CD4-positive, alpha-beta T cell treated with Interleukin-15 for 4 hours (primary cell): ENCODE data around the gene CCDC61.

Experiments
- DNase-seq: peaks from one replicate; pipeline ENCODE4 v3.0.0-alpha.2; 2020; ENCODE audit warnings: low spot score

CCDC61 gene

DNA sequence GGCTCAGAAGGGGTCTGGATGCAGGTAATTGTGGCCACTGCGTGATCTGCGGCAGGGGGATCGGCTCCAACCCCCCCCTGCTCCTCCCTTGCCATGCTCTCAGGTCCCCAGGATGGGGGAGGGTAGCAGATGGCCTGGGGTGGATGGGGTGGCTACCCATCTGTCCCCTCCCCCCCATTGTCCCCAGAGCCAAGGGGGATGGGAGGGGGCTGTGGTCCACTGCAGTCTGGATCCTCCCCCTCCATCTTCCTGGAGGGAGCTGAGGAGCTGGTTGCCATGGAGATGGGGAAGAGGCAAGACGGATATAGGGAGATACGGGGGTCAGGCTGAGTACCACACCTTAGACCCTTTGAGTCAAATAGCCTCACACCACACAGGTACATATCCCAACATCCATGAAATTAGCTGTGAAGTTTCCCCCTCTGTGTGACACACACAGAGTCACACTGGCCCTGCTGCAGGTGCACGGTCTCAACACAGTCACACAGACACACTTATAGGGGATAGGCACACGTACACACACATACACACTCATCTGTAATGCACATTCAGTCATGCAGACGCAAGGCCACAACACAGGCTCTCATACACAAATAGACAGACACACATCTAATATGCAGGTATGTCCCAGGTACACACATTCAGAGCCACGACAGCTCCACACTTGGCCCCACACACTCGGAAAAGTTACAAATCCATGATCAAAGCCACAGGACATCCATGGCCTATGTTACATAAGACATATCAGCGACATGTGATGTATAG, 19.8 kb upstream of the CCDC61 start:
- DNase-seq, result no peak

DNA sequence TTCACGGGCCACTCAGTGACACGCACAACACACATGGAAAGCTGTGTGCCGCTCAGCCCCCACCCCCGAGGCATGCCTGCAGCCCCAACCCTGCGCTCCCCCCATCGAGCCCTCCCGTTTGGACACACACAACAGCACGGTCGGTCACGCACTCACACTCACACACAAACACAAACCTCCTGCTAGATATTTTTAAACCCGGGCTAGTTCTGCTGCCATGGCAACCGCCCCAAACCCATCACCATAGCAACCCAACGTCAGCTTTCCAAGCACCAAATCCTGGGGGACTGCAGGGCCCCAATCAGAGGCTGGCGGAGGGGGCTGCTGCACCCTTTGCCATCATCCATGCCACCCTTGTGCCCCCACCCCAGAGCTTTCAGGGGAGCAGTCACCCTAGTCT, 19.1 kb upstream of the CCDC61 start:
- no peak for DNase-seq

DNA sequence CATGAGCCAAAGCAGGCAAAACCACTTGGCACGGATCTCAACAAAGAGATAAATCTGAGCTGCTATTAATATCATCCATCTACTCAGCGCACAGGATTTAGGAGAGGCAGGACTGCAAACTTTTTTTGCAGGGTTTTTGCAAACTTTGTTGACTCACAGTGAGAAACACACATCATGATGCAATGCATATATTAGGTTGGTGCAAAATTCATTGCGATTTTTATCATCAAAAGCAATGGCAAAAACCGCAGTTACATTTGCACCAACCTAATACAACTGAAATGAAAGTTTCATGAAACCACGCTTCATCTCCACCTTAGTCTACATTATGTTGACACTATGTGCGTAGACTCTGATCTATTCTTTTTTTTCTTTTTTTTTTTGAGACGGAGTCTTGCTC, 17.1 kb upstream of the CCDC61 start:
- DNase-seq, result no peak

DNA sequence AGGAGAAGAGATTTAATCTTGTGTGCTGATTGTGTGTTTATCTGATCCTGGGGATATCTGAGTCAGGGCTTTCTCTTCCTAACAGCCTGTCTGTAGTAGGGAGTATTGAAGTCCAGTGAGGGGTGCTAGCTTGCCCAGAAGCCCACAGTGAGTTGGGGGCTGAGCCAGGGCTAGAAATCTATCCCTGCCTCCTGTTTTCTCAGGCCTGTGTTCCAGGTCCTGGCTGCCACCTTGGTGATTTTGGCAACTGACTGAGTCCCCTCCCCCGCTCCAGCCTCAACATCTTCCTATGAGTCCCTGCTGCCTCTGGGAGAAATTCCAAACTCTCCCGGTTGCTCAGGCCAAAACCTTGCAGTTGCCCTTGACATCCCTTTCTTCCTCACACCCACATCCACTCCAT, 13.9 kb upstream of the CCDC61 start:
- DNase-seq, result no peak

DNA sequence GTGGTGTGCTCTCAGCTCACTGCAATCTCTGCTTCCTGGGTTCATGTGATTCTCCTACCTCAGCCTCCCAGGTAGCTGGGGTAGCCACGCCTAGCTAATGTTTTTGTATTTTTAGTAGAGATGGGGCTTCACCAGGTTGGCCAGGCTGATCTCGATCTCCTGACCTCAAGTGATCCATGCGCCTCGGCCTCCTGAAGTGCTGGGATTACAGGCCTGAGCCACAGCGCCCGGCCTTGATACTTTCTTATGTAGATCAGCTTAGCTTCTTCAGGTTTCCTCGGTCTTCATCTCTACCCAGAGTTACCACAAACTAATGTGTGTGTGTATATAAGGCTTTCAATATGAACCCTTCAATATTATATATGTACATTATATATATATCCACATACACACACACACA, 9.9 kb upstream of the CCDC61 start:
- DNase-seq, result no peak

DNA sequence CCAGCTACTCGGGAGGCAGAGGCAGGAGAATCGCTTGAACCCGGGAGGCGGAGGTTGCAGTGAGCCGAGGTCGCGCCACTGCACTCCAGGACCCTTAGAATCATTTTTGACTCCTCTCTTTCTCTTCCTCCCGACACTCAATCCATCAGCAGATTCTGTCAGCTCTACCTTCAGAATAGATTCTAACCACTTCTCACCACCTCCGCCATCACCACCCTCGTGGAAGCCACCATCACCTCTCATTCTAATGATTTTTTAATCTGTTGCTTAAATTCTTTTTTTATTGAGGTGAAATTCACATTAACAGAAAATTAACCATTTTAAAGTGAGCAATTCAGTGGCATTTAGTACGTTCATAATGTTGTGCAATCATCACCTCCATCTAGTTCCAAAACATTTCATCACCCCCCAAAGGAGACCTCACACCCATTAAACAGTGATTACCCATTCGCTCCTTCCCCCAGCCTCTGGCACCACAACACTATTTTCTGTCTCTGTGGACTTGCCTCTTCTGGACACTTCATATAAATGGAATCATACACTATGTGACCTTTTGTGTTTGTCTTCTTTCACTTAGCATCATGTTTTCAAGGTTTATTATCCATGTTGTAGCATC, 5.0 kb upstream of the CCDC61 start:
- DNase-seq, result no peak

DNA sequence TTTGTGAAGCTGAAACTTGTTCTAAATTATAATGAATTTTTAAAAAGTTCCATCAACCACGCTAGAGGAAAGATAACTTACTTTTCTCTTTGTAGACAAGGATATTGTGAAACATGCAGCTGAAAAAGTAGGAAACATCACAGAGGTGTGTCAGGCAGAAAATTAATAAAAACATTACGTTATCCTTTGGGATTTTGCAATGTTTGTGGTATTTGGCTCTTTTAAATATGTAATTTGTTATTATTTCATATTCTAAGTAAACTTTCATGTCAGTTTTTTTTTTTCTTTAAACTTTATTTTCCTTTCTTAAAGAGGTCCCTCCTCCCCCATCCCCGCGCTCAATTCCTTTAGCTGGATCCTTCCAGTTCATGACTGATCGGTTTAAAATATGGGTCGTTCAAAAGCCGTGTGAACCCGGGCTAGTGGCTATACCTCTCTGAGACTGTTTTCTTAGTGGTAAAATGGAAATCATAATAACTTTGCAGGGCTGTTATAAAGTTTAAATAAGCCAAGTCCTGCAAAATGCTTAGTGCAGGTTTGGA, 740 bp upstream of the CCDC61 start:
- DNase-seq, result no peak

DNA sequence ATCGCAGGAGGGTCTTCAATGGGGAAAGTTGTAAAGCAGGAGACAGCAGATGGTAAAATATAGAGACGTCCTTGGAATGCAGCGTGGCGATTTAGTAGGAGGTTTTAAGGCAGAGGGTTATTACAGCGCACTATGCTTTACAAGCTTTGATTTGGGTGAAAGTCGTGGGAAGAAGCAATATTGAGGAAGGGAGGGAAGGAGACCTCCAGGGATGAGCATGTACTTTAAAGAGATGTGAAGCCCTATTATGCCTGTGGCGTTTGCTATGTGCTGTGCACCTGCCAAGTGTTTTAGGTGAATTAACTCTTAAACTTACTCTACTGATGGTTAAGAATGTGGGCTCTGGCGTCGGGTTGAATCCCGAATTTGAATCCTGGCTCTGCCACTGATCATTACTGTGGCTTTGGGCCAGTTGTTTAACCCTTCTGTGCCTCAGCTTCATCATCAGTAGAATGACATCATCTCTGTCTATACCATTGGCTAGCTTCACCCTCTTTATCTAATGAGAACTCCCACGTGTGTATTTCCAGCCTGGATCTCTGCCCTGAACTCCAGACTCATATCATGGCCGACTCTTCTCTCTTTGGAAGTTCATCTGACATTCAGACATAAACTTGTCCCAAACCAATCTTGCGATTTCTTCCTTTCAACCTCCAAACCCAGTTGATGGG, 583 bp downstream of the CCDC61 start:
- DNase-seq, result no peak

DNA sequence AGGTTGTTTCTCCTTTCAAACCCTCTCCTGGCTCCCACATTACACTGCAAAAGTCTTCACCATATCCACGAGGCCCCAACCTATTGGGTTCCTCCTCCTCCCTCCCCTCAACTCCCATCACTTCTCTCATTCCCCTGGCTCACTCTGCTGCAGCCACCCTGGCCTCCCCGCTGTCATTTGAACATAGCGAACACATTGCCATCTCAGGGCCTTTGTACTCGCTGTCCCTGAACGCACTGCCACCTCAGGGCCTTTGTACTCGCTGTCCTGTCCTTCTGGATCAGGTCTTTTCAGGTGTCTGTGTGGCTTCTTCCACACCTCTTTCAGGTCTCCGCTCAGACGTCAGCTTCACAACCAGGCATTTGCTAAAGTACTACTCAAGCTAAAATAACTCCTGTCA, 1.7 kb downstream of the CCDC61 start:
- DNase-seq, result no peak

DNA sequence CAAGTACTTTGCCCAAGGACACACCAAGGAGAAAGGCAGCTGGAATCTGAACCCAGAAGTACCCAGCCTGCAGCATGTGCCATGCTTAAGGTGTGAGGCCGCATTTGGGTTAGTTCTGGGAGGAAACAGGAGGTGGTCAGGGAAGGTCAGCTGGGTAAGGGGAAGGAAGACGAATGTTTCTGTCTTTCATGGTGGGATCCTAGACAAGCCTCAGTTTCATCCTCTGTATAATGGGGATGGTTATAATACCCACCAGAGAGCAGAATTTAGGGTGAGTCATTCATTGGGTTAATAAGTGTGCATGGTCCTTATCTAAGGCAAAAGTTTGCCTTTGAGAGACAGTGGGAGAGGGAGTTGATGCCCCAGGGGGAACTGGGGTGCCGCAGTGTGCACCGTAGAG, 3.6 kb downstream of the CCDC61 start:
- DNase-seq, result no peak

DNA sequence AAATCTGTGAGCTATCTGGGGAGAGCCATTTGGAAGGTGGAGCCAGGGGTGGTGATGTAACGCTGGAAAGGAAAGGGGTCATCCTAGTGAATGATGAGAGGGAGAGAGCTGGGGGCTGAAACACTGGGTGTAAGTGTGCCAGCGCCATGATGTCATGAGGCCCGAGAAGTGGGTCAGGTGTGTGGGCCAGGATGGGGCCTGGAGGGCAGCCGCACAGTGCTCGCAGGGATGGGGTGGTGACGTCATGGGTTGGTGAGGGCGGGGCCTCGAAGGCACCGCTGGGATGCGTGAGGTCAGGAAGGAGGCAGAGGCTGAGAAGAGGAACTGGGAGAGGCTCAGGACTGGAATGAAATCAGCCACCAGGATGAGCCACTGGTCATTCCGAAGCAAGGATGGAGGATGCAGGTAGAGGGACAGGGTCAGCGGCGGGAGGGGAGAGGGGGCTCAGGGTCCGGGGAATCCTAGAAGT, 4.4 kb downstream of the CCDC61 start:
- DNase-seq, result no peak

DNA sequence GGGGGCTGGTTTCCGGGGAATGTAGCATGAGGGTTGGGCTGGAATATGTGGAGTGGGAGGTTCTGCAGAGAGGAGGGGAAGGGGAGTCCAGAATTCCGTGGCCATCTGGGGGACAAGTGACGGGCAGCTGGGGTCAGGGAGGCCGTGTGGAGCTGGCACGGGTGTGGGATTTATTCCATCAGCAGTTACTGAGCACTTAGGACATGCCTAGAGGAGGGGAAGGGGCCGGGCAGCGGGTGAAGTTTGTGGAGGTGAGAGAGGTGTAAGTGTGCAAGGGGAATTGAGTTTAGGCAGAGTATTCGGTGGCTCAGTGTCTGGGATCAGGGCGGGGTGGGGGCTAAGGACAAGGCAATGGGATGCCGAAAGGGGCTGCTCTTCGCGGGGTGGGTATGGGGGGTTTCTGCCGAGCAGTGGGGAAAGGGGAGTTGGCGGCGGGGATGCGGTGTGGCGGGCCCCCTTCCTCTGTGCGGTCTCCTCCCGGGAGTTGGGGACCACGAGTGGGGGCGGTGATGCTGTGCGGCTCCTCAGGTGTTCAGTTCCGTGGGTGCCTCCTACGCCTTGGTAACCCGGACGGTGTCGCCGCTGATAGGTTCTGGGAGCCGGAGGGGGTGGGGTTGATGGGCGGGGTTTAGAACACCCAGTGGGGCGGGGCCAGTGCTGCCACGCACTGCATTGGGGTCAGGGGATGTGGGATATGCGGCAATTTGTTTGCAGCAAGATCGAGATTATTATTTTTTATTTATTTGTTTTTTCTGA, 5.4 kb downstream of the CCDC61 start:
- peak; percentile 73 for DNase-seq

DNA sequence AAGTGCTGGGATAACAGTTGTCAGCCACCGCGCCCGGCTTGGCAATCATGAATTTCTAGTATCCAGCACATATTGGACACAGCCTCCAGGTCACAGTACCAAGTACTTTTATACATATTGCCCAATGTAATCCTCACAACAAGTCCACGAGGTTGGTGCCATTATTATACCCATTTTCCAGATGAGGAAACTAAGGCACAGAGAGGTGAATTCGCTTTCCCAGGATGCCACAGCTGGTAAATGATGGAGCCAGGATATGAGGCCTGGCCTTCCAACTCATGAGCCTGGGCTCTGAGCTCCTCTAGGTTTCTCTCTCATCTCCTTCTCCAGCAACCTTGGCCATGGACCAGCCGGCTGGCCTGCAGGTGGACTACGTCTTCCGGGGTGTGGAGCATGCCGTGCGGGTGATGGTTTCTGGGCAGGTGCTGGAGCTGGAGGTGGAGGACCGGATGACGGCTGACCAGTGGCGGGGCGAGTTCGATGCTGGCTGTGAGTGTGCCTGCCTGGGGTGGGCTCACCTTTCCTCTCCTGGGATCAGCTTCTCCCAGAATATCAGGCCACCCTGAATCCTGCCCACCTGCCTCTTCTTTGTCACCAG, 7.5 kb downstream of the CCDC61 start:
- no peak for DNase-seq

DNA sequence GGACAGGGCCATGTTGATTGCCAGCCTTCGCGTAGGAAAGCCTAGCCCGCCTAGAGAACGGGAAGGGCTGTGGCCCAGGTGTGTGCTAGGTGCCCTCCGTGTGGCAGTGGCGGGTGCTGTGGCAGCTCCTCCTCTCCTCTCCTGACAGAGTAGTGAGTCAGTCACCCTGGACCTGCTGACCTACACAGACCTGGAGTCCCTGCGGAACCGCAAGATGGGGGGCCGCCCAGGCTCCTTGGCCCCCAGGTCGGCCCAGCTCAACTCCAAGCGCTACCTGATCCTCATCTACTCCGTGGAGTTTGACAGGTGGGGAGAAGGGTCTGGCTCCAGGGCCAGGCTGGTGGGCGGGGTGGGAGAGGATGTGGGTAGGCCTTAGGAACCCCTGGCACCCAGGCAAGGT, 11.1 kb downstream of the CCDC61 start:
- DNase-seq, result no peak

DNA sequence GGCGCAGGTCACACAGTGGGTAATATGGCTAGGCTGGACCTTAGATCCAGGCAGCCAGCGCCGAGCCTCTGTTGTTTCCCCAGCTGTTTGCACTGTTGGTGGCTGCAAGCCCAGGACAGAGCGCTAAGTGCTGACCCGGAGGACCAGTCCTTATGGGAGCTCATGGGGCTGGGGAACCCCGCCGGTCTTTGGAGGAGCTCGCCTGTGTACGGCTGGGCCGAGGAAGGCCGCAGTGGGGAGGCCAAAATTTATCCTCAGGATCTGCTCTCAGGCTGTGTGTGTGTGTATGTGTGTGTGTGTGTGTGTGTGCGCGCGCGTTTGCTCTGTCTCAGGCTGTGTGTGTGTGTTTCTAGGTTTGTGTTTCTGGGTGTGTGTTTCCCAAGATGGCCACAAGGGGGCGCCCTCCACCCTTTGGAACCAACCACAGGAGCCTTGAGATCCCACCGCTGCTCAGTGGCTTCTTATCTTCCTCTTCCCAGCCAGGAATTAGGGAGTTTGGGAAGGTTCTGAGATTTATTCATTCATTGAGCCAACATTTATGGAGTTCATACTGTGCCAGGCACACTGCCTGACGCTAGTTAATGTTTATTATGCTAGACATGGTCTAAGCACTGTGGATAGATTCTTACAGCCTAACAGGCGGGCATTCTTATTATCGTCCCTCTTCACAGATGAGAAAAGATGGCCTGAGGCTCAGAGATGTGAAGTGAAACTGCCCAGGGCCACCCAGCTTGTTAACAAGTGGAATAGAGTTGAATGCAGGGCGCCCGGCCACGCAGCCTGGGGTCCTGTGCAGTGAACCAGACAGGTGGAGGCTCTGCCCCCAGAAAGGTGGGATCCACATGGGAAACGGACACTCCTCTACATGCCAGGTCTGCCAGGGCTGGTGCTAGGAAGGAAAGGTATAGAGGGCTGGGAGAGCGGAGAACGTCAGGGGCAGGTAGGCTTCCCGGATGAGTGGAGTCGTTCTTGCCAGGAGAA, 14.6 kb downstream of the CCDC61 start:
- DNase-seq, result peak; percentile 67

DNA sequence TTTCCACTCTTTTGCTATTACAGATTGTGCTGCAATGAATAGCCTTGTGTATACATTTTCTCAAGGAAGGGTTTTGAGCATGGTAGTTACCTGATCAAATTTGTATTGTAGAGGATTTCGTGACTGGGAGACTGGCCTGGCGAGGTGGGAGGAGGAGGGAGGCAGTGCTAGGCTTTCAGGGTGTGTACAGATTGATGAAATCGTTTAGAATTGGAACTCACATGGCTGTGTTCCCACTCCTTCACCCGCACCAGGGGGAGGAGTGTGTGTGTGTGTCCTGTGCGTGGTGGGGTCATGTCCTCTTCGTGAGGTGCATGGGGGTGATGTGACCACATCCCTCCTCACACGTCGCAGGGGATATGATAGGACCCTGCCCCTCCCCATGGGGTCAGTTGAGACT, 19.3 kb downstream of the CCDC61 start:
- DNase-seq, result no peak

DNA sequence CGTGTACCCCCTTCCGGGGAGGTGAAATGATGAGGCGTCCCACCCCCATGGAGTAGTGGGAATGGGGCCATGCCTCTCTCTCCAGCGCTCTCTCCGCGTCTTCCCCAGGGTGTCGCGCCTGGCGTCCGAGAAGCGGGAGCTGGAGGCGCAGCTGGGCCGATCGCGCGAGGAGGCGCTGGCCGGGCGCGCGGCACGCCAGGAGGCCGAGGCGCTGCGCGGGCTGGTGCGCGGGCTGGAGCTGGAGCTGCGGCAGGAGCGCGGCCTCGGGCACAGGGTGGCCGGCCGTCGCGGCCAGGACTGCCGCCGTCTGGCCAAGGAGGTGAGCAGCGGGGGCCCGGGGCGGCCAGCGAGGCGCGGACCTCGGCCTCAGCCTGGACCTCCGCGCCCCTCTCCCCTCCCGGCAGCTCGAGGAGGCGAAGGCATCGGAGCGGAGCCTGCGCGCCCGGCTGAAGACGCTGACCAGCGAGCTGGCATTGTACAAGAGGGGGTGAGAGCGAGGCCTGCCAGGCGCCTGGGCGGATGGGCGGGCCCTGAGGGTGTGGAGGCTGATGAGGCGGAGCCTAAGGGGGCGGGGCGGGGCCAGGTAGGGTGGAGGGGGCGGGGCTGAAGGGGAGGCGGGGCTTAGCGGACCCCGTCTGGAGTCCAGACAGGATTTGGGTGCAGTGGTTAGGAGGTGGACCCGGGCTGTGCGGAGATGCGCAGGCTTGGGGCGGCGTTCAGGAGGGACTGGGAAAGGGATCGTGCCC, 19.8 kb downstream of the CCDC61 start:
- peak; percentile 38 for DNase-seq

DNA sequence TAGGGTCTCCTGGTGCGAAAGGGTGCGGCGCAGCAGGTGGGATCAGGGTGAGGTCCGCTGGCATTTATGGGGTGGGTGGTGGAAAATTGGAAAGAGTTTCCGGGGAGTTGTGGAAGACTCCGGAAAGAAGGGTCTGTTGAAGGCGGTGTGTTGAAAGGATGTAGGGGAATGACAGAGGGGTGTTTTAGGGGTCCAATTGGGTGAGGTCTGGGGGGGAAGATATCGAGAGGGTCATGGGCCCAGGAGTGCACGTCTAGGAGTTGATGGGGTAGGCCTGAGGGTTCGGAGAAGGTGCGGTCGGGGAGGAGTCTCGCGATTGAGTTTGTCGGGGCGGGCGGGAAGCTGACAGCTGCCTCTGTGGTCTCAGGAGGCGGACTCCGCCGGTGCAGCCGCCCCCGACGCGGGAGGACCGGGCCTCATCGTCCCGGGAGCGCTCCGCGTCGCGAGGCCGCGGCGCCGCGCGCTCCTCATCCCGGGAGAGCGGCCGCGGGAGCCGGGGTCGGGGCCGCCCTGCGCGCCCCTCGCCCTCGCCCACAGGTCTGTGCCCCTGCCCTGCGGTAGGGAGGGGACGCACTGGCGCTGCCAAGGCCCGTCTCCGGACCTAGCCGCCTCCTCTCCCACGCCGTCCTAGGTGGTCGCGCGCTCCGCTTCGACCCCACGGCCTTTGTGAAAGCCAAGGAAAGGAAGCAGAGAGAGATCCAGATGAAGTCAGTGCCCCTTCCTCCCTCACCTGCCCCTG, 20.6 kb downstream of the CCDC61 start:
- DNase-seq, result peak; percentile 30

DNA sequence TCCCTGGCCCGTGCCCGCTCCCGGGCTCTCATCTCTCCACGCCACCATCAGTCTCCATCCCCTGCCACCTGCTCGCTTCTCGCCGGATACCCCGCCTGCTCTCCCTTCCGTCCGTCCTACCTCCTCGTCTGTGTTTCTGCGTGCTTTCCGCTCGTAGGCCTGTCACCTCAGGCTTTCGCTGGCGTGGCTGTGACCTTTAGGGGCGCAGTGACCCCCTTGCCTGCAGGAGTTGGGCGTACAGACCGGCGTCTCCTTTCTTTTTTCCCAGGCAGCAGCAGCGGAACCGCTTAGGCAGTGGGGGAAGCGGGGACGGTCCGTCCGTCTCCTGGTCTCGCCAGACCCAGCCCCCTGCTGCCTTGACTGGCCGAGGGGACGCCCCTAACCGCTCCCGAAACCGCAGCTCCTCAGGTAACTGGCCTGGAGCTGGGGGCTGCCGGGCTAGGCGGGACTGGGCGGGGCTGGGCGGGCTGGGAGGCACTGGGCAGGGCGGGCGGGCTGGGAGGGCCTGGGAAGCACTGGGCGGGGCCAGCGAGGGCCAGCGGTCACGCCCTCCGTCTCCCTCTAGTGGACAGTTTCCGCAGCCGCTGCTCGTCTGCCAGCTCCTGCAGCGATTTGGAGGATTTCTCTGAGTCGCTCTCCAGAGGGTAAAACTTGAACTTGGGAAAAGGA, 21.3 kb downstream of the CCDC61 start:
- DNase-seq, result peak; percentile 78
